Posterior cingulate gyrus (tissue), 11 donors: ENCODE results near the gene SLC26A1.
"Not testable (repeated sequence)": the region's sequence is repeated elsewhere in the genome, so short reads cannot be mapped to it uniquely, and the experiment has no call there.

ENCODE experiments used
- DNase-seq, 10 donors: peaks; one replicate each; pipeline versions ENCODE4 v3.0.0 to v3.0.0-alpha.2; 2020 to 2021; ENCODE audit warnings: mixed read lengths in 3 of 10
- intact Hi-C: fragments of 100-400 bp; cut with DNase I; formaldehyde crosslinking; loops from one replicate; pipeline ENCODE4 v1.15.1; 2023

SLC26A1 gene

DNA sequence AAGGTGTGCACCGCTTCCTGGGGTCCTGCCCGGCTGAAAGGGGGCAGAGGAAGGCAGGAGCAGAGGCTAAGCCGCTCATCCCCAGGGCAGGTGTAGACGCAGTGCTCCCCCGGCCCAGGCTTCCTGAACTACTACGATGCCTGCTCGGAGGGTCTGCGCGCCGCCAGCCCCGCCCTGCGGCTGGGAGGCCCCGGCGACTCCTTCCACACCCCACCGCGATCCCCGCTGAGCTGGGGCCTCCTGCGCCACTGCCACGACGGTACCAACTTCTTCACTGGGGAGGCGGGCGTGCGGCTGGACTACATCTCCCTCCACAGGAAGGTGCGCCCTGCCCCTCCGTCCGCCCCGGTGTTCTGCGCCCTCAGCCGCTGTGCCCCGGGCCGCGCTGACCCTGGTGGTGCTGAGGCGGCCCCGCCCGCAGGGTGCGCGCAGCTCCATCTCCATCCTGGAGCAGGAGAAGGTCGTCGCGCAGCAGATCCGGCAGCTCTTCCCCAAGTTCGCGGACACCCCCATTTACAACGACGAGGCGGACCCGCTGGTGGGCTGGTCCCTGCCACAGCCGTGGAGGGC, 8.4 kb upstream of the SLC26A1 start:
- no peak for DNase-seq
- intact Hi-C loops = no loop called here

GRCh38 chr4:1000686-1001260, 7.6 kb upstream of the SLC26A1 start:
- DNase-seq = no peak
- intact Hi-C loops = no loop called here

- intact Hi-C loops = no loop called here
- no peak for DNase-seq
Measured at GRCh38 chr4:999882-1000425, 6.8 kb upstream of the SLC26A1 start.

- DNase-seq, intact Hi-C loops: not testable (repeated sequence)
Measured at GRCh38 chr4:999240-999863, 6.1 kb upstream of the SLC26A1 start.

- intact Hi-C loops = no loop called here
- DNase-seq = no peak
Measured at GRCh38 chr4:998096-998691, 5.0 kb upstream of the SLC26A1 start.

GRCh38 chr4:997375-998071, 4.3 kb upstream of the SLC26A1 start:
- intact Hi-C loops = no loop called here
- DNase-seq = peak in 2 of 10 donors; percentile 69 to 76

DNA sequence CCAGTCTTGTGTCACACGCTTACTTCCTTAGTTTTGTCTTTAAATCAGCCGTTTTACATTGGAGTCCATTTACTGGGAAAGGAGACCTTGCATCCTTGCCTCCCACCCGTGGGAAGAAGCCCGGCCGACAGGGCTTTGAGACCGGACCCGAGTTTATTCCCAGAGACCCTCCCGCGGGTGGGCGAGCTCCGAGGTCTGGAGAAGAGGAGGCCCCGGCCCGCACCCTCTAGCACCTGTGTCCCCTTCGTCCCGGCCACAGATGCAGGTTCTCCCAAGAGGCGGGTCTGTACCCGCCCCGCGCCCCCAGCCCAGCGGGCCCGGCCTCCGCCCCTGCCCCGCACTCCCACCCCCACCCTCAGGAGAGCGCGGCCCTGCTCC, 3.8 kb upstream of the SLC26A1 start:
- DNase-seq = no peak
- intact Hi-C loops = no loop called here

GRCh38 chr4:996030-996996, 3.1 kb upstream of the SLC26A1 start:
- no peak for DNase-seq
- intact Hi-C loops = no loop called here

DNA sequence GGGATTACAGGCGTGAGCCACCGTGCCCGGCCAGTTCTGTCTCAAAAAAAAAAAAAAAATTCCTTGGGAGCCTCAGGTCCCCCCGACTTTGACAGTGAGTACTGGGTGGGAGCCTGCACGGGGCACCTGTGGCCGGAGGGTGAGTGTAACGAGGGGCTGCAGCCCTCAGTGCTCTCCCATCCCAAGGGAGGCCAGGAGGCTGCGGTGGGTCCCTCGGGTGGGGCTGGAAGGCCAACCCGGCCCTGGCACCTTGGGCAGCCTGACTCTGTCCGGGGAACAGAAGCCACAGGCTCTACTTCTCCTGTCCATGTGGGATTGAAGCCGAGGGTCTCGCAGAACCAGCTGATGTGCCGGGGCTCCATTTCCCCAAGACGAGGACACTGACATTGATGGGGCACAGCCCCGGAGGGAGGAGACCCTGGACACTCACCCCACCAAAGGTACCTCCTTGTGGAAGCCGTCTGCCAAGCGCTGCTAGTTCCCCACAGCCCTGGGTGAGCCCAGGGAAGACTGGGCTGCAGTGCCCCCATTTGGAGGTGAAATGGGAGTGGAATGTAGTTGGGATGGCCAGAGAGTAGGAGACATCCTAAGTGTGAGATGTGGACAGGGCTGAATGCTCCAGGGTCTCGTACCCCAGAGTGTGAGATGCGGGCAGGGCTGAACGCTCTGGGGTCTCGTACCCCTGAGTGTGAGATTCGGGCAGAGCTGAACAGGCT, 2.3 kb upstream of the SLC26A1 start:
- DNase-seq = no peak
- intact Hi-C loops = no loop called here

DNA sequence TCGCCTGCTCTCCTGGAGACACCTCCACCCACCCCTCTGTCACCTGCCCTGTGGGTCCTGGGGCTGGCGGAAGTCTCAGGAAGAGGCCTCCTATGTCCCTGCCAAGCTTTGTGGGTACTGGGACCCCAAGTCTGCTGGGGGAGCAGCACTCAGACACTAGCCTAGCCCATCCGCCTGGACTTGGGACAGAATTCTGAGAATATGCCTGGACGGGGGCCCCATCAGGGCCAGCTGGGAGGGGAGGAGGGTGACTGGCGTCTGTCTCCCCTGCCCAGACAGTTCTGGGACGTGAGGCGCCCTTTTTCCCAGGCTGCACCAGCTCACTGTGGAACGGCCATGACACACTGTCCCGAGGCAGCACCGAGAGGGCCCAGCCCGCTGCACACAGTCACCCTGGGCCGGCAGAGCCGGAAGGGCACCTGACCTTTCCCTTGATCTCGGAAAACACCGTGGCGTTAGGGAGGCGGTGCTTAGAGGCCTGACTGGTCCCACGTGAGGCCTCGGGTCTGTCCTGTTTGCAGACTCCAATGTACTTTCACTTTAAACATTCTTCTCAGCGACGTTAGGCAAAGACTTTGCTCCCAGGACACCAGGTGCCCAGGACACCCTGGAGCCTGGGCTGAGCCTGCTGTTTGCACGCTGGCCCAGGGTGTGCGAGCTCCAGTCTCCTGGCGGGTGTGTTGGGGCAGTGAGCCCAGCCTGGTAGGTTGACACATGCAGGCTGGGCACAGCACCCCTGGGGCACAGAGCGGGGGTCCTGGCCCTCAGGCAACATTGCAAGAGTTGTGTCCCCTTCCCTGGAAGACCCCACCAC, 700 bp downstream of the SLC26A1 start:
- peak in 1 of 10 donors; percentile 80 for DNase-seq
- intact Hi-C loops = no loop called here

GRCh38 chr4:991451-992296, 1.5 kb downstream of the SLC26A1 start:
- intact Hi-C loops = no loop called here
- peak in 1 of 10 donors; percentile 84 for DNase-seq

DNA sequence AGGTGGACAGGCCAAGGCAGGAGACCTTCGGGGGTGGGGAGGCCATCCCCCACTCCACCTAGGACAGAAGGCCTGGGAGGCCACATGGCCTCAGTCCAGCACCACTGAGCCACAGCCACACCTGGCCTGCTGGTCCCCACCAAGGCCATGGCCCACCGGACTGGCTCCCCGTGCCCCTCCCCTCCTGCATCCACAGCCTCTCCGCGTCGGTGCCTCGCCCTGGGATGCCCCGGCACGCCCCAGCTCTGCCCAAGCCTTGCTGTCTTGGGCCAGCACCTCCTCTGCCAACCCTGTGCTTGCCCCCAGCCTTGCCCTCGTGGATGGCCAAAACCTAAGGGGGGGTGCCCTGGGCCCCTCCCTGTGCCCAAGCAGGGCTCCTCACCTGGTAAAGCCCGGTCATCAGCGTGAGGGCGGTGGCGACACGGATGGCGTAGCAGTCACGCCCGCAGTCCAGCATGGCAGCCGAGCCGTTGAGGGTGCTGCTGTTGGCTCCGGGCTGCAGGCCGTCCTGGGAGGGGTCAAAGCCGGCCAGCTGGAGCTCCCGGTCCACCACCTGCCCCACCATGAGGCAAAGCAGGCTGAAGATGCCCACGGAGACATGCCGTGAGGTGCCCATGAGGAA, 2.3 kb downstream of the SLC26A1 start:
- peak in 1 of 10 donors; percentile 80 for DNase-seq
- intact Hi-C loops = no loop called here

DNA sequence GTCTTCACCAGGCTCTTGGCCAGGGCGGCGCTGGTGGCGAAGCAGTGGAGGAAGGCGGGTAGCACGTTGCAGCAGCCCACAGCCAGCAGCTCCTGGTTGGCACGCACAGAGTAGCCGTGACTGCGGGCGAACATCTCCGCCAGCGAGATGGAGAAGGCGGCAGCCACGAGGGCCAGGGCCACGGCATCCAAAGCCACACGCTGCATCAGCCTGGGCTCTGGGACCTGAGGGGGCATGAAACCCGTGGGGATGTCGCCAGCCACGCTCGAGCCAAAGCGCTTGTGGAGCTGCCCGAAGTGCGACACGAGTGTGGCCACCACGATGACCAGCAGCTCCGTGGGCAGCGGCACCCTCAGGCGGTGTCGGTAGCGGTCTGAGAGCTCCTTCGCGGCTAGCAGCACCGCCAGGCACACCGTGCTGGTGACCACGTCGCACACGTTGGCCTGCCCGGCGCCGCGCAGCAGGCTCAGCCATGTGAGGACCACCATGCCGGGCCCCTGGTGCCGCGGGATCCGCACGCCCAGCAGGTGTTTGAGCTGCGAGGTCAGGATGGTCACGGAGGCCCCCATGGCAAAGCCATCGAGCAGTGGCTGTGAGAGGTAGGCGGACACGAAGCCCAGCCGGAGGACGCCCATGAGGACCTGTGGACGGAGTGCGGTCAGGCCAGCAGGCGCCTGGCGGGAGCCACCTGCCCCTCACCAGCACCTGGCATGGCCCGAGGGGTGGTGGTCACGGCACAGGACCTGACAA, 3.3 kb downstream of the SLC26A1 start:
- DNase-seq = peak in 1 of 10 donors; percentile 83
- intact Hi-C loops = loop anchor here (10.0 kb wide), 1 partner anchor 245 kb away; no protein-coding TSS in a partner anchor

GRCh38 chr4:988726-989721, 4.2 kb downstream of the SLC26A1 start:
- DNase-seq = no peak
- intact Hi-C loops = loop anchor here (10.0 kb wide), 1 partner anchor 244 kb away; no protein-coding TSS in a partner anchor
